PC-3 (cell line): ENCODE measurements around the gene JPH3.

Experiments
- EZH2 ChIP-seq: fragments of 300-600 bp; sonication (generic); IDR thresholded peaks from one replicate; pipeline ENCODE4 v1.6.1; 2017; ENCODE audit warnings: antibody characterized with exemption, mild to moderate bottlenecking, low read length; ENCODE audit not compliant: unreplicated experiment
- EZH2phosphoT487 ChIP-seq: fragments of 300-600 bp; sonication (generic); IDR thresholded peaks from 2 replicates; pipeline ENCODE4 v1.6.1; 2018; ENCODE audit warnings: mild to moderate bottlenecking, antibody characterized with exemption, low read length, borderline replicate concordance
- TF ChIP-seq, protein P1 (sequence below): fragments of 300-600 bp; sonication (generic); conservative IDR thresholded peaks from 2 replicates; pipeline ENCODE4 v1.5.1; 2017; ENCODE audit warnings: antibody characterized with exemption, low read depth, mild to moderate bottlenecking, low read length

DNA sequence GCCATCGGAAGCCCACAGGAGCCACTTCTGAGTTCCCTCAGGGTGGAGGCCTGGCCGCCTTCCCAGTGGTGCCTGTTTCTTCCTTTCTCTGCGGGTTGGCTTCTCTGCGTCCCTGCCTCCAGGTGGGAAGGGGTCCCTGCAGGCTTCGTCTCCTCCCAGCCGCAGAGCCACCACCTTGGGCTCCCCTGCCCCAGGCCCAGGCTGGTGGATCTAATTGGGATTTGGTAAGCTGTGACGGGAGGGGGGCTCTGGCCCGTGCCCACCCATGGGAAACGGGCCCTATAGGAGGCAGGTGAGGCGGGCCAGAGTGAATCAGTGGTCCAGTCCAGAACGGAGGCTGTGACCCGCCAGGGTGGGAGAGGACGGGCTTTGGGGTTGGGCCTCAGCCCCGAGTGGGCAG lies 32.1 kb downstream of the JPH3 start:
- TF ChIP-seq, protein P1, sequence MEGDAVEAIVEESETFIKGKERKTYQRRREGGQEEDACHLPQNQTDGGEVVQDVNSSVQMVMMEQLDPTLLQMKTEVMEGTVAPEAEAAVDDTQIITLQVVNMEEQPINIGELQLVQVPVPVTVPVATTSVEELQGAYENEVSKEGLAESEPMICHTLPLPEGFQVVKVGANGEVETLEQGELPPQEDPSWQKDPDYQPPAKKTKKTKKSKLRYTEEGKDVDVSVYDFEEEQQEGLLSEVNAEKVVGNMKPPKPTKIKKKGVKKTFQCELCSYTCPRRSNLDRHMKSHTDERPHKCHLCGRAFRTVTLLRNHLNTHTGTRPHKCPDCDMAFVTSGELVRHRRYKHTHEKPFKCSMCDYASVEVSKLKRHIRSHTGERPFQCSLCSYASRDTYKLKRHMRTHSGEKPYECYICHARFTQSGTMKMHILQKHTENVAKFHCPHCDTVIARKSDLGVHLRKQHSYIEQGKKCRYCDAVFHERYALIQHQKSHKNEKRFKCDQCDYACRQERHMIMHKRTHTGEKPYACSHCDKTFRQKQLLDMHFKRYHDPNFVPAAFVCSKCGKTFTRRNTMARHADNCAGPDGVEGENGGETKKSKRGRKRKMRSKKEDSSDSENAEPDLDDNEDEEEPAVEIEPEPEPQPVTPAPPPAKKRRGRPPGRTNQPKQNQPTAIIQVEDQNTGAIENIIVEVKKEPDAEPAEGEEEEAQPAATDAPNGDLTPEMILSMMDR = no peak
- TF ChIP-seq EZH2 (no peak), EZH2phosphoT487 (no peak)
